Endothelial cell of umbilical vein (primary cell): ENCODE data around the gene LRRIQ4. TPM values are rescaled to one million over a fixed set of nuclear protein-coding genes. Genes with fewer than 3 reads are reported as not detected.

Experiments
- BruUV-seq: library from RNA; stranded (reverse); fragments of 400-500 nt; replicated peaks from 2 replicates; lab custom pipeline; 2021; lab: Mats Ljungman, UMichigan
- CTCF ChIA-PET: fragments of 300-600, 350-600 bp; sonication (Branson Sonifier 250); formaldehyde crosslinking; loops from one replicate; lab custom pipeline; 2021; ENCODE audit warnings: antibody characterized with exemption, inconsistent platforms; lab: Charles Lee
- POLR2A ChIA-PET: fragments of 300-600, 350-600 bp; sonication (Branson Sonifier 250); formaldehyde crosslinking; loops from one replicate; lab custom pipeline; 2021; ENCODE audit warnings: antibody characterized with exemption, inconsistent platforms; lab: Charles Lee
- DNase-seq: peaks from one replicate; pipeline ENCODE4 v3.0.0-alpha.2; 2011; ENCODE audit warnings: low read depth, low spot score
- FAIRE-seq: peaks from 2 replicates; lab custom pipeline; 2011; peaks lifted over from hg19 to GRCh38; lab: Jason Lieb, UNC
- H2AFZ ChIP-seq: 2 replicates; pipeline ENCODE4 v1.6.0; 2012; ENCODE audit warnings: low read depth, low read length, control low read depth, inconsistent platforms
- H3K27ac ChIP-seq: 2 replicates; pipeline ENCODE4 v1.5.1; 2011; ENCODE audit warnings: low read depth, mild to moderate bottlenecking, control low read depth, low read length, moderate library complexity; ENCODE audit not compliant: insufficient read depth
- H3K27me3 ChIP-seq, 2 experiments: 2 replicates each; pipeline versions ENCODE4 v1.6.0 to v1.6.1; 2011; ENCODE audit warnings: low read length in 2 of 2, mixed read lengths in 1 of 2; ENCODE audit not compliant: control insufficient read depth in 2 of 2, insufficient read depth in 2 of 2
- H3K36me3 ChIP-seq, 2 experiments: 2 replicates in 1 of 2; 3 replicates in 1 of 2; pipeline ENCODE4 v1.5.1; 2011; ENCODE audit warnings: low read length in 2 of 2, mild to moderate bottlenecking in 1 of 2, moderate library complexity in 1 of 2; ENCODE audit not compliant: control insufficient read depth in 2 of 2, insufficient read depth in 2 of 2; ENCODE audit errors: extremely low read depth in 1 of 2
- H3K4me1 ChIP-seq: 3 replicates; pipeline ENCODE4 v1.5.1; 2011; ENCODE audit warnings: mild to moderate bottlenecking, low read length; ENCODE audit not compliant: control insufficient read depth, insufficient read depth; ENCODE audit errors: extremely low read depth
- H3K4me2 ChIP-seq: 2 replicates; pipeline ENCODE4 v1.6.1; 2011; ENCODE audit warnings: low read length, control low read depth, mixed read lengths; ENCODE audit not compliant: insufficient read depth
- H3K4me3 ChIP-seq, 3 experiments: fragments of 200-600 bp in 1 of 3; sonication (generic), shearing (Covaris generic) in 1 of 3; replicated peaks in 1 of 3; 2 replicates each; pipeline ENCODE4 v1.5.1; 2011 to 2016; ENCODE audit warnings: control low read depth in 3 of 3, low read length in 3 of 3, mild to moderate bottlenecking in 2 of 3, inconsistent platforms in 1 of 3, low read depth in 1 of 3, moderate library complexity in 1 of 3; ENCODE audit not compliant: insufficient read depth in 1 of 3
- H3K79me2 ChIP-seq: 2 replicates; pipeline ENCODE4 v1.6.0; 2012; ENCODE audit warnings: low read length, inconsistent platforms; ENCODE audit not compliant: control insufficient read depth, insufficient read depth
- H3K9ac ChIP-seq: replicated peaks from 2 replicates; pipeline ENCODE3; 2011; ENCODE audit warnings: low read length, control low read depth; ENCODE audit not compliant: insufficient read depth; ENCODE audit errors: extremely low read depth
- H3K9me1 ChIP-seq: replicated peaks from 3 replicates; pipeline ENCODE4 v1.6.0; 2011; ENCODE audit warnings: mild to moderate bottlenecking, low read length; ENCODE audit not compliant: control insufficient read depth, insufficient read depth; ENCODE audit errors: extremely low read depth
- H3K9me3 ChIP-seq: replicated peaks from 2 replicates; pipeline ENCODE4 v1.5.1; 2012; ENCODE audit warnings: low read length, inconsistent platforms; ENCODE audit not compliant: control insufficient read depth, insufficient read depth
- H4K20me1 ChIP-seq: replicated peaks from 2 replicates; pipeline ENCODE3; 2011; ENCODE audit warnings: mild to moderate bottlenecking, low read length; ENCODE audit not compliant: control insufficient read depth, insufficient read depth; ENCODE audit errors: extremely low read depth
- CTCF ChIP-seq, 2 donors: IDR thresholded peaks; 1 replicate in 1 of 2; 2 replicates in 1 of 2; pipeline ENCODE4 v1.5.1; 2011; ENCODE audit warnings: low read length in 2 of 2, mild to moderate bottlenecking in 2 of 2, moderate library complexity in 2 of 2, control low read depth in 1 of 2, inconsistent platforms in 1 of 2, low read depth in 1 of 2; ENCODE audit not compliant: insufficient read depth in 1 of 2; ENCODE audit errors: extremely low read depth in 1 of 2
- EZH2 ChIP-seq: IDR thresholded peaks from 2 replicates; pipeline ENCODE4 v1.6.1; 2012; ENCODE audit warnings: borderline replicate concordance, low read depth, mild to moderate bottlenecking, moderate library complexity, low read length, inconsistent platforms; ENCODE audit not compliant: severe bottlenecking
- FOS ChIP-seq: IDR thresholded peaks from 2 replicates; pipeline ENCODE4 v1.6.1; 2011; ENCODE audit warnings: mild to moderate bottlenecking, low read length, moderate library complexity, borderline replicate concordance; ENCODE audit not compliant: insufficient read depth
- GATA2 ChIP-seq: IDR thresholded peaks from 2 replicates; pipeline ENCODE4 v1.7.0; 2011; ENCODE audit warnings: low read depth, mild to moderate bottlenecking, moderate library complexity, mixed read lengths, low read length; ENCODE audit not compliant: insufficient read length, insufficient read depth
- JUN ChIP-seq: IDR thresholded peaks from 2 replicates; pipeline ENCODE4 v1.6.1; 2011; ENCODE audit warnings: borderline replicate concordance, low read depth; ENCODE audit not compliant: insufficient read length, insufficient read depth
- MYC ChIP-seq: IDR thresholded peaks from one replicate; pipeline ENCODE4 v1.6.1; 2011; ENCODE audit warnings: mild to moderate bottlenecking, low read depth, low read length
- POLR2A ChIP-seq: IDR thresholded peaks from 2 replicates; pipeline ENCODE4 v1.6.1; 2012; ENCODE audit warnings: low read depth, mild to moderate bottlenecking, control low read depth, low read length
- POLR2AphosphoS5 ChIP-seq: IDR thresholded peaks from 2 replicates; pipeline ENCODE4 v1.6.1; 2012; ENCODE audit warnings: low read depth, mild to moderate bottlenecking, control low read depth, low read length, moderate library complexity; ENCODE audit not compliant: insufficient read depth
- dilution Hi-C: fragments of 300-500 bp; cut with MboI; formaldehyde crosslinking; loops from one replicate; pipeline ENCODE4 v1.15.0; 2019; ENCODE audit warnings: low sequenced_read_pairs; ENCODE audit not compliant: extremely low pct_ligation_motif_present
- intact Hi-C: fragments of 100-400 bp; cut with micrococcal nuclease; formaldehyde crosslinking; loops from one replicate; pipeline ENCODE4 v1.10.0; 2022
- polyA plus RNA-seq, 4 experiments: library from polyadenylated mRNA; depleted of rRNA in 3 of 4; stranded (reverse) in 3 of 4; unstranded in 1 of 4; fragments of >200 nt; gene quantifications; 2 replicates each; pipeline versions ENCODE4 v1.2.1 to v1.2.3, GENCODE V29; 2011 to 2012; ENCODE audit warnings: missing spikeins in 1 of 4
- total RNA-seq: library from RNA; stranded (reverse); gene quantifications from 2 replicates; pipeline ENCODE4 v1.2.3, GENCODE V29; 2021
- TF ChIP-seq, protein P1 (sequence below): IDR thresholded peaks from 2 replicates; pipeline ENCODE4 v1.6.1; 2011; ENCODE audit not compliant: insufficient read depth, insufficient read length

The LRRIQ4 gene
- total and polyA plus RNA-seq, 2 donors (not counting 3 experiments of a cell fraction or from before 2014, with no cell fraction given) = 0.04 TPM; not detected in 1

DNA sequence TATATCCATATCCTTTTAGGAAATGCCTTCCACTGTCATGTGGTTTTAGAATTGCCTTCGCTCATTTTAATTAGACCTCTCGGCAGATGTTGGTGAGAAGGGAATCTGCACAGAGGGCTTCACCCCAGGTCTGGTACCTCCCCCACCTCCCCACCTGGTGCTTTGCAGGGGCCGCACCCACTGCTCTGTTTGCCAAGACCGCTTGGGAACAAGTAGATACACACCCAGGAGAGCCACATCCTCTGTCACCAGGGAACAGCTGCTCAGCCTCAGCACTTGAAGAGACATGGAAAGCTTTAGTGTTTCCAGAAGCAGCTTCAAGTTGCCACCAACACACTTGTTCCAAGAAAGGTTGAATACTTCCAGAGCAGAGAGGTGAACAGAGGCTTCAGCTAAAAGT is 35.2 kb downstream of the LRRIQ4 start:
- H3K4me3 ChIP-seq = no peak overlapping the region
- BruUV-seq = no TSS peak
- no peak for FAIRE-seq
- no peak overlapping the region for H3K4me2 ChIP-seq
- H3K27me3 ChIP-seq = peaks cover 3 to 10% of the 10 kb centered on the region in 2 experiments
- H3K79me2 ChIP-seq = no peaks in the 10 kb centered on the region
- no peaks in the 10 kb centered on the region for H3K9me3 ChIP-seq
- no peak overlapping the region for H3K27ac ChIP-seq
- TF ChIP-seq CTCF (IDR thresholded peaks at IDR 0.05; ENCODE audit: extremely low read depth in 1 of 2, insufficient read depth in 1 of 2, low read depth in 1 of 2, low read length in 2 of 2) (no peak), JUN (no peak), GATA2 (no peak), POLR2A (no peak), MYC (no peak), POLR2AphosphoS5 (no peak), EZH2 (no peak), FOS (no peak)
- TF ChIP-seq, protein P1, sequence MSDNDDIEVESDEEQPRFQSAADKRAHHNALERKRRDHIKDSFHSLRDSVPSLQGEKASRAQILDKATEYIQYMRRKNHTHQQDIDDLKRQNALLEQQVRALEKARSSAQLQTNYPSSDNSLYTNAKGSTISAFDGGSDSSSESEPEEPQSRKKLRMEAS = no peak
- no peaks in the 10 kb centered on the region for H3K36me3 ChIP-seq
- no peaks in the 10 kb centered on the region for H3K9me1 ChIP-seq
- dilution Hi-C loops = no loop called here
- no peaks in the 10 kb centered on the region for H4K20me1 ChIP-seq
- no peak overlapping the region for H3K9ac ChIP-seq
- CTCF ChIA-PET = interaction anchor here (0.9 to 1.1 kb wide), 2 partner anchors 14 to 19 kb away, joined by 3 to 5 read pairs; no protein-coding TSS in a partner anchor
- H3K4me1 ChIP-seq = no peaks in the 10 kb centered on the region
- no peak for DNase-seq
- POLR2A ChIA-PET = no interaction called here
- no peak overlapping the region for H2AFZ ChIP-seq
- intact Hi-C loops = no loop called here
